Chondrocyte (in vitro differentiated cells): Measurements from ENCODE around the gene IL1R1. TPM values are rescaled to one million over a fixed set of nuclear protein-coding genes. Genes with fewer than 3 reads are reported as not detected.

Experiments used
- DNase-seq: peaks from one replicate; pipeline ENCODE4 v3.0.0; 2021; ENCODE audit warnings: mixed read lengths, low spot score
- H3K27ac Mint-ChIP-seq: one replicate; pipeline ENCODE4 v1.8.0; 2021; ENCODE audit warnings: mild to moderate bottlenecking, moderate library complexity, mixed read lengths; ENCODE audit not compliant: unreplicated experiment
- H3K27me3 Mint-ChIP-seq: 2 replicates; pipeline ENCODE4 v1.8.0; 2021; ENCODE audit warnings: low read depth, mixed read lengths
- H3K36me3 Mint-ChIP-seq: 2 replicates; pipeline ENCODE4 v1.8.0; 2021; ENCODE audit warnings: low read depth, mixed read lengths
- H3K4me1 Mint-ChIP-seq: 2 replicates; pipeline ENCODE4 v1.8.0; 2021; ENCODE audit warnings: low read depth, mild to moderate bottlenecking, mixed read lengths
- H3K4me3 Mint-ChIP-seq: one replicate; pipeline ENCODE4 v1.8.0; 2021; ENCODE audit warnings: mild to moderate bottlenecking, moderate library complexity, mixed read lengths; ENCODE audit not compliant: unreplicated experiment
- H3K9me3 Mint-ChIP-seq: 2 replicates; pipeline ENCODE4 v1.8.0; 2021; ENCODE audit warnings: low read depth, mixed read lengths
- CTCF ChIP-seq: fragments of 200-600 bp; sonication (generic); IDR thresholded peaks from 2 replicates; pipeline ENCODE4 v1.5.0; 2021; ENCODE audit warnings: antibody characterized with exemption, mild to moderate bottlenecking, moderate library complexity
- long read RNA-seq: library from polyadenylated mRNA; stranded (forward); transcript quantifications from one replicate; pipeline ENCODE4 v2.0.0, GENCODE V29; 2021
- total RNA-seq: library from RNA; stranded (reverse); gene quantifications from 3 replicates; pipeline ENCODE4 v1.2.1, GENCODE V29; 2021

The IL1R1 gene
- 22.0 to 53.7 TPM (median 22.9 TPM) in 3 replicates for total RNA-seq
- long read RNA-seq, full-length matches to known transcripts = 15 of 26 reads
- long read RNA-seq, partial matches to known transcripts = 4 of 26 reads
- long read RNA-seq, other reads (novel, unspliced or antisense) = 7 of 26 reads

GRCh38 chr2:102141970-102142828 is at the start of gene IL1R1:
Gene IL1R1 (plus strand): TSS chr2:102142746. CDS start chr2:102157725, 14,979 bp downstream.
- no peaks in the 10 kb centered on the region for H3K27me3 Mint-ChIP-seq

GRCh38 chr2:102093662-102094061 is 48.9 kb upstream of the IL1R1 start:
- H3K9me3 Mint-ChIP-seq = peaks cover 11% of the 10 kb centered on the region
- no peak overlapping the region for H3K4me3 Mint-ChIP-seq
- peaks cover 5% of the 10 kb centered on the region for H3K4me1 Mint-ChIP-seq
- no peaks in the 10 kb centered on the region for H3K36me3 Mint-ChIP-seq
- no peaks in the 10 kb centered on the region for H3K27me3 Mint-ChIP-seq
- no peak for DNase-seq
- H3K27ac Mint-ChIP-seq = no peak overlapping the region
- TF ChIP-seq CTCF = no peak

More at GRCh38 chr2:102141970-102142828, at the start of gene IL1R1:
- Mint-ChIP-seq H3K36me3 (peaks cover 6% of the 10 kb centered on the region), H3K4me3 (peak within 1 kb of the TSS; percentile 80), H3K9me3 (peaks cover 12% of the 10 kb centered on the region), H3K4me1 (peaks cover 53% of the 10 kb centered on the region), H3K27ac (peak within 1 kb of the TSS; percentile 87)
- TF ChIP-seq CTCF = peak; percentile 22
- DNase-seq = no peak

- no peak for DNase-seq
- Mint-ChIP-seq H3K9me3 (peaks cover 14% of the 10 kb centered on the region), H3K4me1 (peaks cover 5% of the 10 kb centered on the region), H3K27ac (peak overlapping the region; percentile 47), H3K36me3 (no peaks in the 10 kb centered on the region), H3K4me3 (no peak overlapping the region), H3K27me3 (no peaks in the 10 kb centered on the region)
- no peak for TF ChIP-seq CTCF
Observed at GRCh38 chr2:102094917-102095316, 47.6 kb upstream of the IL1R1 start.

GRCh38 chr2:102096103-102096502 is 46.4 kb upstream of the IL1R1 start:
- no peak for TF ChIP-seq CTCF

GRCh38 chr2:102098756-102099155 is 43.8 kb upstream of the IL1R1 start:
- H3K4me3 Mint-ChIP-seq = no peak overlapping the region

More at GRCh38 chr2:102096103-102096502, 46.4 kb upstream of the IL1R1 start:
- Mint-ChIP-seq H3K4me1 (peaks cover 11% of the 10 kb centered on the region), H3K36me3 (no peaks in the 10 kb centered on the region), H3K9me3 (peaks cover 6% of the 10 kb centered on the region), H3K27me3 (no peaks in the 10 kb centered on the region), H3K27ac (no peak overlapping the region), H3K4me3 (no peak overlapping the region)
- DNase-seq = no peak

More at GRCh38 chr2:102098756-102099155, 43.8 kb upstream of the IL1R1 start:
- Mint-ChIP-seq H3K36me3 (no peaks in the 10 kb centered on the region), H3K27me3 (no peaks in the 10 kb centered on the region), H3K9me3 (peaks cover 6% of the 10 kb centered on the region), H3K4me1 (peaks cover 12% of the 10 kb centered on the region), H3K27ac (no peak overlapping the region)
- no peak for DNase-seq
- no peak for TF ChIP-seq CTCF
